GM12865 (cell line): ENCODE measurements around the gene SPTLC3.

ENCODE experiments used
- DNase-seq: peaks from one replicate; pipeline ENCODE4 v3.0.0; 2010; ENCODE audit warnings: low read depth
- H3K4me3 ChIP-seq: 2 replicates; pipeline ENCODE4 v1.5.1; 2011; ENCODE audit warnings: mild to moderate bottlenecking, low read depth, low read length, control low read depth
- CTCF ChIP-seq: IDR thresholded peaks from 2 replicates; pipeline ENCODE4 v1.5.1; 2011; ENCODE audit warnings: low read length, control low read depth, low read depth, inconsistent platforms; ENCODE audit not compliant: insufficient read depth; ENCODE audit errors: missing control alignments

Gene SPTLC3

GRCh38 chr20:13186043-13186774 lies 177.4 kb downstream of the SPTLC3 start:
- H3K4me3 ChIP-seq: no peak overlapping the region
- TF ChIP-seq CTCF: no peak
- DNase-seq: no peak

- no peak for TF ChIP-seq CTCF
- H3K4me3 ChIP-seq: no peak overlapping the region
- DNase-seq: no peak
Measured at GRCh38 chr20:13187899-13188298, 179.1 kb downstream of the SPTLC3 start.

GRCh38 chr20:13199279-13199678 lies 190.5 kb downstream of the SPTLC3 start:
- no peak for DNase-seq
- no peak for TF ChIP-seq CTCF

GRCh38 chr20:13200767-13201500 lies 192.2 kb downstream of the SPTLC3 start:
- TF ChIP-seq CTCF: no peak
- no peak for DNase-seq
- no peak overlapping the region for H3K4me3 ChIP-seq

More at GRCh38 chr20:13199279-13199678, 190.5 kb downstream of the SPTLC3 start:
- no peak overlapping the region for H3K4me3 ChIP-seq

GRCh38 chr20:13202565-13202964 lies 193.8 kb downstream of the SPTLC3 start:
- no peak for TF ChIP-seq CTCF
- no peak overlapping the region for H3K4me3 ChIP-seq
- no peak for DNase-seq

- no peak overlapping the region for H3K4me3 ChIP-seq
- TF ChIP-seq CTCF: no peak
- no peak for DNase-seq
Measured at GRCh38 chr20:13205425-13205824, 196.7 kb downstream of the SPTLC3 start.
